HG03025 (cell line): Measurements from ENCODE around the gene CORO2B.

Experiments used
- ATAC-seq: cut with Tn5 transposase; IDR thresholded peaks from one replicate; pipeline ENCODE4 v1.9.1; 2021; ENCODE audit warnings: mild to moderate bottlenecking, moderate library complexity; ENCODE audit not compliant: unreplicated experiment, low FRiP score

Gene CORO2B

GRCh38 chr15:68623301-68623892 lies 44.6 kb downstream of the CORO2B start:
- ATAC-seq: no peak

DNA sequence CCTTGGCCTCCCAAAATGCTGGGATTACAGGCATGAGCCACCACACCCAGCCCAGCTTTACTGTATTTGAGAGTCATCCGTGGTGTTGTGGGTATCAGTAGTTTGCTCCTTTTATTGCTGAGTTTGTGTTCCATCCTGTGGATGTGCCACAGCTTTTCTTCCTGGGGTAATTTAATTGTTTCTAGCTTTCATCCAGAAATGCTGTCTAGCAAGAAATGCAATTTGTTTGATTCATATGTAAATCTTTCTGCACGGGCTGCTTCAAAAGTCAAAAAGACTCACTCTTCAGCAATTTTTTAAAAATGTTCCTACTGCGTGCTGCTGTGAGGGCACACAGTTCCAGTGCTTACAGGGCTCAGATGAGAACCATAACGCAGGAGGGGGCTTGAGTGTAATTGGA lies 47.1 kb downstream of the CORO2B start:
- ATAC-seq: no peak

GRCh38 chr15:68626283-68626682 lies 47.5 kb downstream of the CORO2B start:
- ATAC-seq: no peak

- ATAC-seq: no peak
These were observed 47.9 kb downstream of the CORO2B start for GRCh38 chr15:68626739-68627138.

GRCh38 chr15:68627476-68627875 lies 48.7 kb downstream of the CORO2B start:
- no peak for ATAC-seq

DNA sequence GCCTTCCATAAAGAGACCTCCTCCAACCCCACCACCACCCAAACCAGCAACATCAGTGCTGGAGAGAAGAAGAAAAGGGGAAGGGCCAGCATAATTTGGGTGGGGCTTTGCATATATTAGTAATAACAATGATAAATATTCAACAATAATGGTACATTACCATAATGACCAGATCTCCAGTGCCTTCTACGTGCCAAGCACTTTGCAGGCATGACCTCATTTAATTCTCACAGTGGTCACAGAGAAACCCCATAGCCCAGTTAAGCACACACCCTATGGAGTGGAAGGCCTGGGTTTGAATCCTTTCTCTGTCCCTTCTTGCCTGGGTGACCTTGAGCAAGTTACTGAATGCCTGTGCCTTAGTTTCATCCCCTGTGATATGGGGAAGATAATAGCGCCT lies 49.2 kb downstream of the CORO2B start:
- ATAC-seq: no peak

GRCh38 chr15:68629519-68630210 lies 50.9 kb downstream of the CORO2B start:
- ATAC-seq: no peak

DNA sequence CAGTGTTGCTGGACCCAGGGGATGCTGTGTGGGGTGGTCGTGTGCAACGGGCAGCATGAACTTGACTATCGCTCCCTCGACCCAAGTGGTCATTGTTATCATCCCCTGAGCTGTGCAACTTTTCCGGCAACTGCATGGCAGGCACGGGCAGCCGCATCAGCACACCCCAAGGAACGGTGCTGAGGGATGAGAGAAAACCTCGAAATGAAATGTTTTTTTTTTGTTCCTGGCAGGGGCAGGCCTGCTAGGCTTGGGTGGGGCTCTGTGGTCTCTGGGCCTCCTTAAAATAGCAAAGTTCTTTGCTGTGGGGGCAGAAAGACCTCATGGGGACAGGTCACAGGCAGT lies 51.4 kb downstream of the CORO2B start:
- ATAC-seq: no peak

DNA sequence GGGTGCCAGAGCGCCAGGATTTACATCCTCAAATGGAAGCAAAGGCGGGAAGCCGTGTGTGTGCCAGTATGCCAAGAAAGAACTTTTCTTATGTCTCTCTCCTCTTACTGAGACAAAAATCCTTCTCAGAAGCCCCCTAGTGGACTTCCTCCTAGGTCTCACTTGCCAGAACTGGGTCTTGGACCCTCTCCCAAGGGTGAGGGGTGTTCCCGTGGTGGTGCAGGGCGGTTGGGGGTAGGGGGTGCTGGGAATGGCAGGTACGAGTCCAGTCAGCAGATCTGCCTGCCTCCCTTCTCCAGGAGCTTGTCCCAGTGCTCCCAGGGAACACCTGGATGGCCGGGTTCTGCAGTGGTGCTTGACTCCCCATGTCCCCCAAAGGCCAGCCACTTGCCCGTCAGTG lies 52.0 kb downstream of the CORO2B start:
- no peak for ATAC-seq

DNA sequence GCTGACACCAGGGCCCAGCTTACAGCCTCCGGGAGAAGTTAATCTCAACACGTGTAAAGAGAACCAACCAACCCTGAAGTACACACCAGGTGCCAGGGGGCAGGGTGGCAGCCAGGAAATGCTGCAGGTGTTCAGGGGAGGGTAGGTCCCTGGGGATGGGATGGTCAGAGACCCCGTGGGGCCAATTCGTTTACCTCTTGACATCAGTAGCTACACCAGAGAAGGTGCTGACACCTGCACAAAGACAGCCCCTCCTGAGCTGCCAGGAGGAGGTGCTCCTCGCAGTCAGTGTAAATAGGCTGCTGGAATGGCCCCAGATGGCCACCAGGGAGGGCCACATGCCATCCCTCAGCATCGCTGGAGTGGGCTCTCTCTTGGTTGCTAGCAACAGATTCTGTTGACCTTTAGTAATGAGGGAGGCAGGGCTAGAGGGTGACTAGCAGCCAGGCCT lies 52.8 kb downstream of the CORO2B start:
- ATAC-seq: no peak

GRCh38 chr15:68632101-68632500 lies 53.3 kb downstream of the CORO2B start:
- ATAC-seq: no peak

- no peak for ATAC-seq
These were observed 54.7 kb downstream of the CORO2B start for GRCh38 chr15:68633231-68634121.

DNA sequence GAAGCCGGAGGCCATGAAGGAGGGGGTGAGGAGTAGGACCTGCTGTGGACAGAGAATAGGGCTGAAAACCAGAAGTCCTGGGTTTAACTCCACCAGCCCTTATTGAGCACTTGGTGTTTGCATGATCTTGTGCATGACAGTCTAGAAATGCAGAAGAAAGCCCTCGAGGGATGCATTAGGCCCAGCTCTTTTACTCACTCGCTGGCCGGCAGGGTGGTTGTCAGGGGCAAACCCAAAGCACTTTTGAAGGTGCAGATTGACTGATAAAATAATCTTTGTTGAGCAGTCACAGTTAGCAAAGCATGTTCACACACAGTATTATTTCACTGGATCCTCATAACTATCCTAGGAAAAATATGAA lies 55.3 kb downstream of the CORO2B start:
- no peak for ATAC-seq

DNA sequence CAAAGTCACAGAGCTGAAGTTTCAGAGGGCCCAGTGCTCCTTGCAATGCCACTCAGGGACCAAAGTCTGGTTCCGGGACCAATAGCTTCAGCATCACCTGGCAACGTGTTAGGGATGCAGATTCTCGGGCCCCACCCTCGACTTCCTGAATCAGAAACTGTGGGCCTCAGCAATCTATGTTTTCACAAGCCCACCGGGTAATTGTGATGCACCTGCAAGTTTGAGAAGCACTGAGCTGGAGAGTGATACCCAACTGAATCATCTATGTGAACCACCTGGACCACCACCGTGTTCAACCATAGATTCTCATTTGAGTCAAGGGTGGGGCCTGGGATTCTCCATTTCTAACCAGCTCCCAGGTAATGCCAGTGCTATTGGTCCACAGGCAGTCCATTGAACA lies 55.7 kb downstream of the CORO2B start:
- ATAC-seq: no peak

GRCh38 chr15:68635141-68635540 lies 56.3 kb downstream of the CORO2B start:
- no peak for ATAC-seq

- no peak for ATAC-seq
These were observed 57.5 kb downstream of the CORO2B start for GRCh38 chr15:68636256-68636655.

- ATAC-seq: no peak
These were observed 59.1 kb downstream of the CORO2B start for GRCh38 chr15:68637767-68638404.

GRCh38 chr15:68638953-68639515 lies 60.2 kb downstream of the CORO2B start:
- ATAC-seq: no peak

GRCh38 chr15:68639926-68640600 lies 61.3 kb downstream of the CORO2B start:
- ATAC-seq: no peak

DNA sequence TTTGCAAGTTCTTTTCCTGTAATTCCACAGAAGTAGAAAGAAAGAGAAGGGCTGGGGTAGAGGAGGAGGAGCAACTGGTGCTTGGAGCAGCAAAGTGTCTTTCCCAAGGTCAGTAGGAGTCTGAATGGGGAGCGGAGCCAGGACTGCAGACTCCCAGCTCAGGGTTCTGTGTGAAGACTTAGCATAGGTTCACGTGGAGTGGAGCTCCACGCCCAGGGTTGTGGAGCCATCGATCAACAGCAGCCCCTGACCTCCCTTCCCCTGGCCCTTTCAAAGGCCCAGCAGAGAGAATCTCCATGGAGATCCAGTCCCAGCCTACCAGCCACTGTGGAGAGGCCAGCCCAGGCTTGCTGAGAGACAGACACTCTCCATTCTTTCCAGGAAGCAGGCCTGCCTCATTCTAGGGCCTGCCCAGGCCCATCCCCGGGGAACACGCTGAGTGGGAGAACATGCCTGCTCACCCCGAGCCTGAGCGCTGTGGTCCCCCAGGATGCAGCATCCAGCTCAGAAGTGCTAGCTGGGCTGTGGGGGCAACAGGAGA lies 62.1 kb downstream of the CORO2B start:
- ATAC-seq: no peak
